Measurements from ENCODE around the gene PSME2.
A peak's percentile ranks its signal among the peaks of the same experiment; 100 is the strongest.

The PSME2 gene

GRCh38 chr14:24122416-24122815 is 24.0 kb downstream of the PSME2 start:
- TF ChIP-seq CTCF (IDR thresholded peaks at IDR 0.05; ENCODE audit: low read depth, low read length), result no peak
- H3K4me3 ChIP-seq (replicated peaks in 1 of 2; ENCODE audit: low read depth in 2 of 2, low read length in 2 of 2), result no peak overlapping the region
- DNase-seq (ENCODE audit: low read depth in 2 of 2), result no peak

- no peak for TF ChIP-seq CTCF (IDR thresholded peaks at IDR 0.05; ENCODE audit: low read depth, low read length)
These were observed 25.2 kb downstream of the PSME2 start for GRCh38 chr14:24121210-24121609.

GRCh38 chr14:24119691-24120090 is 26.7 kb downstream of the PSME2 start:
- no peak for TF ChIP-seq CTCF (IDR thresholded peaks at IDR 0.05; ENCODE audit: low read depth, low read length)
- H3K4me3 ChIP-seq (replicated peaks in 1 of 2; ENCODE audit: low read depth in 2 of 2, low read length in 2 of 2), result no peak overlapping the region
- no peak for DNase-seq (ENCODE audit: low read depth in 2 of 2)

More at GRCh38 chr14:24121210-24121609, 25.2 kb downstream of the PSME2 start:
- DNase-seq (ENCODE audit: low read depth in 2 of 2), result no peak
- no peak overlapping the region for H3K4me3 ChIP-seq (replicated peaks in 1 of 2; ENCODE audit: low read depth in 2 of 2, low read length in 2 of 2)

GRCh38 chr14:24117179-24117578 is 29.2 kb downstream of the PSME2 start:
- no peak overlapping the region for H3K4me3 ChIP-seq (replicated peaks in 1 of 2; ENCODE audit: low read depth in 2 of 2, low read length in 2 of 2)
- no peak for DNase-seq (ENCODE audit: low read depth in 2 of 2)
- no peak for TF ChIP-seq CTCF (IDR thresholded peaks at IDR 0.05; ENCODE audit: low read depth, low read length)

GRCh38 chr14:24116128-24116814 is 30.1 kb downstream of the PSME2 start:
- DNase-seq (ENCODE audit: low read depth in 2 of 2), result no peak
- no peak for TF ChIP-seq CTCF (IDR thresholded peaks at IDR 0.05; ENCODE audit: low read depth, low read length)
- H3K4me3 ChIP-seq (replicated peaks in 1 of 2; ENCODE audit: low read depth in 2 of 2, low read length in 2 of 2), result no peak overlapping the region

GRCh38 chr14:24115422-24116127 is 30.8 kb downstream of the PSME2 start:
- H3K4me3 ChIP-seq (replicated peaks in 1 of 2; ENCODE audit: low read depth in 2 of 2, low read length in 2 of 2), result peak overlapping the region; percentile 71 to 91
- no peak for TF ChIP-seq CTCF (IDR thresholded peaks at IDR 0.05; ENCODE audit: low read depth, low read length)
- no peak for DNase-seq (ENCODE audit: low read depth in 2 of 2)
